HG03558 (cell line): ENCODE data around the gene CAMK1D.

Experiments used
- ATAC-seq: cut with Tn5 transposase; IDR thresholded peaks from one replicate; pipeline ENCODE4 v1.9.1; 2021; ENCODE audit warnings: moderate number of reproducible peaks; ENCODE audit not compliant: unreplicated experiment; ENCODE audit errors: extremely low read depth

The CAMK1D gene

GRCh38 chr10:12633776-12634620 is 284.7 kb downstream of the CAMK1D start:
- no peak for ATAC-seq

GRCh38 chr10:12634621-12634931 is 285.2 kb downstream of the CAMK1D start:
- ATAC-seq, result no peak

- no peak for ATAC-seq
Measured at GRCh38 chr10:12635127-12635541, 285.8 kb downstream of the CAMK1D start.

GRCh38 chr10:12636571-12636970 is 287.2 kb downstream of the CAMK1D start:
- no peak for ATAC-seq

- no peak for ATAC-seq
Measured at GRCh38 chr10:12637649-12638048, 288.3 kb downstream of the CAMK1D start.

GRCh38 chr10:12638103-12638502 is 288.8 kb downstream of the CAMK1D start:
- no peak for ATAC-seq

- no peak for ATAC-seq
Measured at GRCh38 chr10:12638781-12639180, 289.4 kb downstream of the CAMK1D start.

- no peak for ATAC-seq
Measured at GRCh38 chr10:12639996-12640944, 290.9 kb downstream of the CAMK1D start.

GRCh38 chr10:12642036-12642435 is 292.7 kb downstream of the CAMK1D start:
- ATAC-seq, result no peak

GRCh38 chr10:12643279-12643678 is 293.9 kb downstream of the CAMK1D start:
- ATAC-seq, result no peak

- ATAC-seq, result no peak
Measured at GRCh38 chr10:12644380-12645144, 295.2 kb downstream of the CAMK1D start.

- no peak for ATAC-seq
Measured at GRCh38 chr10:12645449-12645848, 296.1 kb downstream of the CAMK1D start.

GRCh38 chr10:12649012-12649584 is 299.8 kb downstream of the CAMK1D start:
- ATAC-seq, result no peak

GRCh38 chr10:12650122-12650521 is 300.8 kb downstream of the CAMK1D start:
- no peak for ATAC-seq

GRCh38 chr10:12650538-12651298 is 301.4 kb downstream of the CAMK1D start:
- no peak for ATAC-seq

- ATAC-seq, result no peak
Measured at GRCh38 chr10:12655940-12656339, 306.6 kb downstream of the CAMK1D start.

GRCh38 chr10:12656518-12657142 is 307.3 kb downstream of the CAMK1D start:
- no peak for ATAC-seq

- no peak for ATAC-seq
Measured at GRCh38 chr10:12657489-12657888, 308.1 kb downstream of the CAMK1D start.

- no peak for ATAC-seq
Measured at GRCh38 chr10:12658526-12658925, 309.2 kb downstream of the CAMK1D start.
